Loucy (cell line): ENCODE data around the gene RBFOX2.

Experiments
- CTCF ChIP-seq: fragments of 200-600 bp; sonication (generic); conservative IDR thresholded peaks from 2 replicates; pipeline ENCODE4 v1.5.1; 2014; ENCODE audit warnings: mild to moderate bottlenecking, antibody characterized with exemption, low read length
- EZH2phosphoT487 ChIP-seq: fragments of 200-600 bp; IDR thresholded peaks from 2 replicates; pipeline ENCODE4 v1.6.1; 2018; ENCODE audit warnings: antibody characterized with exemption, mild to moderate bottlenecking, moderate library complexity, borderline replicate concordance

- TF ChIP-seq CTCF (no peak), EZH2phosphoT487 (no peak)
Measured at GRCh38 chr22:35775339-35775738, 253.3 kb downstream of the RBFOX2 start.
